Activated CD4-positive, alpha-beta T cell treated with anti-CD3 and anti-CD28 coated beads for 1 hour (primary cell): ENCODE measurements around the gene SNTB2.

Experiments used
- DNase-seq: peaks from one replicate; pipeline ENCODE4 v3.0.0-alpha.2; 2020

Gene SNTB2

GRCh38 chr16:69349536-69349935 lies 162.6 kb downstream of the SNTB2 start:
- no peak for DNase-seq

- no peak for DNase-seq
These were observed 163.7 kb downstream of the SNTB2 start for GRCh38 chr16:69350536-69351133.

- DNase-seq, result no peak
These were observed 164.5 kb downstream of the SNTB2 start, which contains the start of gene TMED6 for GRCh38 chr16:69351309-69352027. TMED6 (minus strand) TSS chr16:69351786; CDS start chr16:69351753, 33 bp downstream.
